Nephron (organoid): ENCODE data around the gene LASP1.
"Not testable (repeated sequence)": the region's sequence is repeated elsewhere in the genome, so short reads cannot be mapped to it uniquely, and the experiment has no call there.

ENCODE experiments used
- H3K27ac Mint-ChIP-seq, 3 experiments: 2 replicates each; pipeline ENCODE4 v1.8.0; 2020; ENCODE audit warnings: mixed read lengths in 3 of 3, mild to moderate bottlenecking in 2 of 3, moderate library complexity in 1 of 3
- H3K27me3 Mint-ChIP-seq: 2 replicates; pipeline ENCODE4 v1.8.0; 2021; ENCODE audit warnings: low read depth, mild to moderate bottlenecking, moderate library complexity, mixed read lengths
- H3K36me3 Mint-ChIP-seq: 2 replicates; pipeline ENCODE4 v1.8.0; 2020; ENCODE audit warnings: low read depth, mixed read lengths
- H3K4me1 Mint-ChIP-seq: 2 replicates; pipeline ENCODE4 v1.8.0; 2020; ENCODE audit warnings: mixed read lengths
- H3K4me3 Mint-ChIP-seq, 3 experiments: 2 replicates each; pipeline ENCODE4 v1.8.0; 2020; ENCODE audit warnings: mild to moderate bottlenecking in 3 of 3, mixed read lengths in 3 of 3, moderate library complexity in 2 of 3
- H3K9me3 Mint-ChIP-seq: 2 replicates; pipeline ENCODE4 v1.8.0; 2020; ENCODE audit warnings: mixed read lengths
- CTCF ChIP-seq, 3 experiments: fragments of 200-600 bp; sonication (generic); IDR thresholded peaks; one replicate each; pipeline ENCODE4 v1.5.0; 2021; ENCODE audit warnings: antibody characterized with exemption in 3 of 3; ENCODE audit not compliant: unreplicated experiment in 3 of 3

LASP1 gene

DNA sequence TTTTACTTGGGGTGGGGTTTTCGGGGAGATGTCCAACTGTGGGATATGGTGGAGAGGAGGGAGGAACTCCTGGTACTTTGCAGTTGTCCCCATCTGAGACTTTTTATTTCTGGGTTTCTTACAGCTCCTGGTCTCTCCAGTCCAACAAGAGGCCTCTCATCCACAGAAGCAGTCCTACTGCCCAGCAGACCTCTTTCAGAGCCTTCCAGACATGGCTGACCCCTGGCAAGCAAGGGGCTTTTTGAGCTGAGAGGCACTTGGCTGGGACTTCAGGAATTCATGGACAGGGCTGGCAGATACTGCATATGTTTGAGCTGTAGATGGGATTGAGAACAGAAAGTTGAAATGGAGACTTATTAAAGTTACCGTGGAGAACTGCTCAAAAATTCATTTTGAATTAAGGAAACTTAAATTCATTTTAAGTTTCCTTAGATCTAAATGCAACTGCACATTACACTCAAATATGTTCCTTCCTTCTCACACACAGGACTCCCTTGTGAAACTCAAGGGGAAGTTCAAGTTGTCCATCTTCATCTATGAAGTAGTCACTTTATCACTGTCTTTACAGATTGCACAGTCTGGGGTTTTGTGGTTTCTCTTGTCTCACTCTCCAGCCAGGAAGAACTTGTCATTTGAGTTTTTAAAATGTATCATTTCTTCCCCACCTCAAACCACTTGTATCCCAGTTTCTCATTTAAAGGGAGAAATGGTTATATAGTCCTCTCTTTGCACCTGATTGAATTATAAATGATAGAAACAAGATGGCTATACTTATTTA lies 56.6 kb downstream of the LASP1 start:
- no peaks in the 10 kb centered on the region for H3K36me3 Mint-ChIP-seq
- no peaks in the 10 kb centered on the region for H3K9me3 Mint-ChIP-seq
- TF ChIP-seq CTCF (IDR thresholded peaks at IDR 0.05; ENCODE audit: unreplicated experiment in 3 of 3) = no peak
- no peaks in the 10 kb centered on the region for H3K27me3 Mint-ChIP-seq
- peaks cover 35% of the 10 kb centered on the region for H3K4me1 Mint-ChIP-seq
- peak overlapping the region; percentile 74 to 84 (median 79) for H3K4me3 Mint-ChIP-seq
- H3K27ac Mint-ChIP-seq = peak overlapping the region; percentile 89 to 93 (median 90)

- H3K4me3 Mint-ChIP-seq, H3K9me3 Mint-ChIP-seq, H3K27ac Mint-ChIP-seq, H3K36me3 Mint-ChIP-seq, H3K27me3 Mint-ChIP-seq: not testable (repeated sequence)
- peaks cover 11% of the 10 kb centered on the region for H3K4me1 Mint-ChIP-seq
Measured at GRCh38 chr17:38930782-38931181, 60.9 kb downstream of the LASP1 start.

GRCh38 chr17:38933962-38934361 lies 64.1 kb downstream of the LASP1 start:
- H3K4me3 Mint-ChIP-seq, H3K27ac Mint-ChIP-seq, H3K4me1 Mint-ChIP-seq, H3K9me3 Mint-ChIP-seq, H3K36me3 Mint-ChIP-seq, H3K27me3 Mint-ChIP-seq: not testable (repeated sequence)

DNA sequence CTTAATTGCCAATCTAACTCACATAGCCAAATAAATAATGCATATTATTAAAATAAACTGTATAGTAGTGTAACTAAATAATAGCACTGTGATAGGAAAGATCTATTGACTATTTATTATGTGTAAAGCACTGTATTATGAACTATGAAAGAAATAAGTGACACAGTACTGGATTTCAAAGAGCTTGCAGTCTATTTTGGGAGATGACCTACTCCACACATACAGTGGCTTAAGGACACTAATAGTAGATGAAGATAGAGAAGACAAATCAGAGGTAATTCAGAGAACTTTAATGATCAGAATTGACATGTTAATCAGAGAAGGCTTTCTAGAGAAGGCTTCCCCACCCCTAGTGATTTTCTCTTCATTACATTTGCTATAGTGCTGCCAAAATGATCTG lies 70.1 kb downstream of the LASP1 start:
- Mint-ChIP-seq H3K36me3 (no peaks in the 10 kb centered on the region), H3K27ac (no peak overlapping the region), H3K4me1 (no peaks in the 10 kb centered on the region), H3K4me3 (no peak overlapping the region), H3K9me3 (no peaks in the 10 kb centered on the region), H3K27me3 (peaks cover 6% of the 10 kb centered on the region)
- no peak for TF ChIP-seq CTCF (IDR thresholded peaks at IDR 0.05; ENCODE audit: unreplicated experiment in 3 of 3)

- Mint-ChIP-seq H3K27me3 (peaks cover 4% of the 10 kb centered on the region), H3K27ac (no peak overlapping the region), H3K36me3 (no peaks in the 10 kb centered on the region), H3K4me3 (no peak overlapping the region), H3K9me3 (no peaks in the 10 kb centered on the region), H3K4me1 (no peaks in the 10 kb centered on the region)
- TF ChIP-seq CTCF (IDR thresholded peaks at IDR 0.05; ENCODE audit: unreplicated experiment in 3 of 3) = no peak
Measured at GRCh38 chr17:38940404-38940803, 70.5 kb downstream of the LASP1 start.

GRCh38 chr17:38942696-38943334 lies 73.0 kb downstream of the LASP1 start:
- Mint-ChIP-seq H3K36me3 (no peaks in the 10 kb centered on the region), H3K4me1 (no peaks in the 10 kb centered on the region)

More at GRCh38 chr17:38942696-38943334, 73.0 kb downstream of the LASP1 start:
- no peak overlapping the region for H3K27ac Mint-ChIP-seq
- H3K27me3 Mint-ChIP-seq = no peaks in the 10 kb centered on the region
- H3K4me3 Mint-ChIP-seq = no peak overlapping the region
- H3K9me3 Mint-ChIP-seq = no peaks in the 10 kb centered on the region
- no peak for TF ChIP-seq CTCF (IDR thresholded peaks at IDR 0.05; ENCODE audit: unreplicated experiment in 3 of 3)
